H9 (cell line): ENCODE measurements around the gene EHD1. TPM values are rescaled to one million over a fixed set of nuclear protein-coding genes. Genes with fewer than 3 reads are reported as not detected.

Experiments
- DNase-seq: peaks from one replicate; pipeline ENCODE4 v3.0.0-alpha.2; 2017
- H2AFZ ChIP-seq: one replicate; pipeline ENCODE4 v1.6.1; 2013; ENCODE audit warnings: mild to moderate bottlenecking, low read length, control low read depth, moderate library complexity
- H2AK5ac ChIP-seq: 2 replicates; pipeline ENCODE4 v1.6.1; 2013; ENCODE audit warnings: low read length, control low read depth, mixed read lengths; ENCODE audit not compliant: insufficient read length
- H2BK120ac ChIP-seq: one replicate; pipeline ENCODE4 v1.6.1; 2013; ENCODE audit warnings: low read depth, mild to moderate bottlenecking, low read length, control low read depth, inconsistent platforms; ENCODE audit not compliant: poor library complexity, severe bottlenecking
- H2BK12ac ChIP-seq: 2 replicates; pipeline ENCODE4 v1.6.1; 2013; ENCODE audit warnings: low read length, control low read depth, mixed read lengths, low read depth; ENCODE audit not compliant: insufficient read length
- H2BK15ac ChIP-seq: 2 replicates; pipeline ENCODE4 v1.6.1; 2013; ENCODE audit warnings: low read depth, low read length, control low read depth
- H2BK20ac ChIP-seq: one replicate; pipeline ENCODE4 v1.6.1; 2013; ENCODE audit warnings: low read depth, mild to moderate bottlenecking, low read length, control low read depth, inconsistent platforms; ENCODE audit not compliant: poor library complexity, severe bottlenecking
- H2BK5ac ChIP-seq: 2 replicates; pipeline ENCODE4 v1.6.1; 2013; ENCODE audit warnings: low read length, control low read depth, mixed read lengths; ENCODE audit not compliant: insufficient read length
- H3K14ac ChIP-seq: 2 replicates; pipeline ENCODE4 v1.6.1; 2013; ENCODE audit warnings: low read length, control low read depth; ENCODE audit not compliant: insufficient read depth
- H3K18ac ChIP-seq: 2 replicates; pipeline ENCODE4 v1.6.1; 2013; ENCODE audit warnings: low read depth, mild to moderate bottlenecking, mixed read lengths, low read length, control low read depth; ENCODE audit not compliant: insufficient read length
- H3K23ac ChIP-seq: 2 replicates; pipeline ENCODE4 v1.6.1; 2013; ENCODE audit warnings: low read length, control low read depth, mixed read lengths, low read depth; ENCODE audit not compliant: insufficient read length
- H3K23me2 ChIP-seq: 2 replicates; pipeline ENCODE4 v1.6.1; 2013; ENCODE audit warnings: low read depth, mild to moderate bottlenecking, mixed read lengths, low read length, control low read depth; ENCODE audit not compliant: insufficient read length, poor library complexity, severe bottlenecking
- H3K27ac ChIP-seq: 2 replicates; pipeline ENCODE4 v1.5.1; 2013; ENCODE audit warnings: low read length, control low read depth, mixed read lengths, low read depth; ENCODE audit not compliant: insufficient read length
- H3K27me3 ChIP-seq: 2 replicates; pipeline ENCODE4 v1.6.1; 2013; ENCODE audit warnings: low read length, control low read depth, inconsistent platforms; ENCODE audit not compliant: insufficient read depth
- H3K4ac ChIP-seq: 2 replicates; pipeline ENCODE4 v1.6.1; 2013; ENCODE audit warnings: low read depth, mild to moderate bottlenecking, control low read depth, inconsistent platforms, low read length, moderate library complexity
- H3K4me1 ChIP-seq: 2 replicates; pipeline ENCODE4 v1.6.1; 2013; ENCODE audit warnings: low read length, control low read depth, inconsistent platforms; ENCODE audit not compliant: insufficient read depth
- H3K4me2 ChIP-seq: 2 replicates; pipeline ENCODE4 v1.6.1; 2013; ENCODE audit warnings: low read length, control low read depth, mixed read lengths; ENCODE audit not compliant: insufficient read length, insufficient read depth
- H3K56ac ChIP-seq: 2 replicates; pipeline ENCODE4 v1.6.1; 2013; ENCODE audit warnings: low read depth, mild to moderate bottlenecking, mixed read lengths, low read length, control low read depth; ENCODE audit not compliant: insufficient read length
- H3K79me1 ChIP-seq: 2 replicates; pipeline ENCODE4 v1.6.1; 2013; ENCODE audit warnings: low read depth, mild to moderate bottlenecking, moderate library complexity, low read length, control low read depth, inconsistent platforms; ENCODE audit not compliant: insufficient read depth, poor library complexity, severe bottlenecking
- H3K79me2 ChIP-seq: 2 replicates; pipeline ENCODE4 v1.6.1; 2013; ENCODE audit warnings: low read length, control low read depth, inconsistent platforms; ENCODE audit not compliant: insufficient read depth
- H3K9ac ChIP-seq: 2 replicates; pipeline ENCODE4 v1.6.1; 2013; ENCODE audit warnings: low read length, control low read depth, mixed read lengths; ENCODE audit not compliant: insufficient read length; ENCODE audit errors: extremely low read depth
- H3K9me3 ChIP-seq: one replicate; pipeline ENCODE4 v1.6.1; 2013; ENCODE audit warnings: low read depth, low read length, inconsistent platforms; ENCODE audit not compliant: control insufficient read depth
- H3T11ph ChIP-seq: one replicate; pipeline ENCODE4 v1.6.1; 2013; ENCODE audit warnings: mild to moderate bottlenecking, low read length, control low read depth, inconsistent platforms
- H4K20me1 ChIP-seq: one replicate; pipeline ENCODE4 v1.6.1; 2013; ENCODE audit not compliant: control insufficient read depth, insufficient read length, insufficient read depth
- H4K5ac ChIP-seq: 2 replicates; pipeline ENCODE4 v1.6.1; 2013; ENCODE audit warnings: low read depth, mild to moderate bottlenecking, mixed read lengths, low read length, control low read depth; ENCODE audit not compliant: insufficient read length
- H4K8ac ChIP-seq: replicated peaks from 2 replicates; pipeline ENCODE4 v1.6.1; 2013; ENCODE audit warnings: low read length, control low read depth, mixed read lengths, low read depth; ENCODE audit not compliant: insufficient read length
- H4K91ac ChIP-seq: 2 replicates; pipeline ENCODE4 v1.6.1; 2013; ENCODE audit warnings: low read depth, mild to moderate bottlenecking, moderate library complexity, mixed read lengths, low read length, control low read depth; ENCODE audit not compliant: insufficient read length
- H3K27ac Mint-ChIP-seq, 3 experiments: 2 replicates in 2 of 3; 3 replicates in 1 of 3; pipeline ENCODE4 v1.8.0; 2020 to 2021; ENCODE audit warnings: mixed read lengths in 3 of 3, mild to moderate bottlenecking in 1 of 3, moderate library complexity in 1 of 3
- H3K27me3 Mint-ChIP-seq: 2 replicates; pipeline ENCODE4 v1.8.0; 2021; ENCODE audit warnings: low read depth, mild to moderate bottlenecking, moderate library complexity, mixed read lengths
- H3K36me3 Mint-ChIP-seq, 3 experiments: 2 replicates in 2 of 3; 3 replicates in 1 of 3; pipeline ENCODE4 v1.8.0; 2020 to 2021; ENCODE audit warnings: low read depth in 3 of 3, mixed read lengths in 3 of 3; ENCODE audit not compliant: insufficient read depth in 1 of 3
- H3K4me1 Mint-ChIP-seq, 2 experiments: 2 replicates each; pipeline ENCODE4 v1.8.0; 2020; ENCODE audit warnings: mixed read lengths in 2 of 2
- H3K4me3 Mint-ChIP-seq, 2 experiments: 2 replicates in 1 of 2; 3 replicates in 1 of 2; pipeline ENCODE4 v1.8.0; 2020 to 2021; ENCODE audit warnings: mild to moderate bottlenecking in 2 of 2, mixed read lengths in 2 of 2, moderate library complexity in 1 of 2
- H3K9me3 Mint-ChIP-seq, 2 experiments: 2 replicates in 1 of 2; 3 replicates in 1 of 2; pipeline ENCODE4 v1.8.0; 2020; ENCODE audit warnings: mild to moderate bottlenecking in 2 of 2, mixed read lengths in 2 of 2, moderate library complexity in 1 of 2
- CTCF ChIP-seq: fragments of 200-600 bp; sonication (generic); conservative IDR thresholded peaks from 3 replicates; pipeline ENCODE4 v1.8.0; 2021; ENCODE audit warnings: antibody characterized with exemption, mild to moderate bottlenecking
- WGBS: extraction: QIAGEN DNeasy Blood & Tissue Kit; methylation state at CpG from one replicate; pipeline ENCODE4 v1.1.7; 2013; ENCODE audit warnings: missing lambda C conversion rate, low lambda C conversion rate, mixed read lengths; ENCODE audit not compliant: insufficient read length; ENCODE audit errors: extremely low coverage; 5-methylcytosine and 5-hydroxymethylcytosine counted together
- total RNA-seq: library from RNA; stranded (reverse); gene quantifications from 2 replicates; pipeline ENCODE4 v1.2.1, GENCODE V29; 2021

The EHD1 gene
- total RNA-seq, 1 experiment from 2014 or later: 31.0 TPM

DNA sequence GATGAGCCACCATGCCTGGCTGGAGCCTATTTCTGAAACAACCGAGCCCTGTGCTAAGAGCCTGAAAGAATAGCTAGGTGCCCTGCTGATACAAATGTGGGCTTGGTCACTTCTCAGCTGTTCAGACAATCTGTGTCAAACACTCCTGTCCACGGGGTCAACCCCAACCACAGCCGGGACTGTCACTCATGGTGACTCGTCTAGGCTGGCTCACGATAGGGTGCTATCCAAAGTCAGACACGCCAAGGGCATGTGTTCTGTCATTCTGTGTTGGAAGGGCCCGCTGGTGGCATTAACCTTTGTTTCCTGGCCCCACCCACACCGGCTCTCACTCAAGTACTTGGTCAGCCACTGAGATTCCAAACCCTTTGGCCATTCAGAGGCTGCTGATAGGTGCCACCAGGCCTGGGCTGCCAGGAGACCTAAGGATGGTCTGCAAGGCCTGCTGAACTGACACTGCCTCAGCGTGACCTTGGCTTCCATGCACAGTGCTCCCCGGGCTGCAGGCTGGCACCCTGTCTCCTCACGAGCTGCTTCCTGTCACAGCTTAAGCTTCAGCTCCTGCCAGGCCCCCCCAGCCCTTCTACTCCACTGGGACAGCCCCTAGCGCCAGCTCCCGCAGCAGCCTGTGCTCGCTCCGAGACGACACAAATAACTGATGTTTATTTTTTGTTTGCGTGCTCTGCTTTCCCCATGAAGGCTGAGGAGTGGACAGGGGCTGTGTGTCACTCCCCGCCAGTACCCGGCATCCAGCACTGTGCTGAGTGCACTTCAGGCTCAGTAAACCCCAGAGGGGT lies 19.8 kb downstream of the EHD1 start:
- no peak overlapping the region for H3K23ac ChIP-seq
- H2BK5ac ChIP-seq: no peak overlapping the region
- DNase-seq: no peak
- H3K27me3 Mint-ChIP-seq: no peaks in the 10 kb centered on the region
- no peak overlapping the region for H4K91ac ChIP-seq
- no peaks in the 10 kb centered on the region for H3K9me3 Mint-ChIP-seq
- H2AK5ac ChIP-seq: no peak overlapping the region
- H3K56ac ChIP-seq: no peak overlapping the region
- no peak overlapping the region for H3K9ac ChIP-seq
- H3K79me2 ChIP-seq: no peaks in the 10 kb centered on the region
- H2BK120ac ChIP-seq: no peak overlapping the region
- no peak overlapping the region for H4K8ac ChIP-seq
- no peaks in the 10 kb centered on the region for H3K23me2 ChIP-seq
- peaks cover 2 to 17% (median 11%) of the 10 kb centered on the region in 3 experiments; a peak in 6 of 7 replicates for H3K36me3 Mint-ChIP-seq
- no peak for TF ChIP-seq CTCF
- no peak overlapping the region for H3K27ac Mint-ChIP-seq
- H3K18ac ChIP-seq: no peak overlapping the region
- H3K4me1 ChIP-seq: no peaks in the 10 kb centered on the region; the same call in 1 of the 2 replicates
- H3K79me1 ChIP-seq: no peaks in the 10 kb centered on the region
- no peaks in the 10 kb centered on the region for H4K20me1 ChIP-seq
- peaks cover 20% of the 10 kb centered on the region in 2 experiments for H3K4me1 Mint-ChIP-seq
- H3K9me3 ChIP-seq: no peaks in the 10 kb centered on the region
- H3K14ac ChIP-seq: no peak overlapping the region
- H3K4me2 ChIP-seq: no peak overlapping the region
- no peak overlapping the region for H2BK20ac ChIP-seq
- H4K5ac ChIP-seq: no peak overlapping the region
- no peak overlapping the region for H3T11ph ChIP-seq
- no peaks in the 10 kb centered on the region for H3K27me3 ChIP-seq
- H3K4me3 Mint-ChIP-seq: no peak overlapping the region
- no peak overlapping the region for H2BK12ac ChIP-seq
- WGBS: no CpG with 5 or more reads among the region's 19 CpGs
- no peak overlapping the region for H3K27ac ChIP-seq
- H3K4ac ChIP-seq: no peak overlapping the region
- H2AFZ ChIP-seq: no peak overlapping the region
- H2BK15ac ChIP-seq: no peak overlapping the region
